ENCODE measurements around the gene MYB. TPM values are rescaled to one million over a fixed set of nuclear protein-coding genes. Genes with fewer than 3 reads are reported as not detected.

Gene MYB
- total and polyA plus RNA-seq, 2 of the 4 experiments (the other 2 are of a cell fraction): 0.44 to 0.90 TPM

DNA sequence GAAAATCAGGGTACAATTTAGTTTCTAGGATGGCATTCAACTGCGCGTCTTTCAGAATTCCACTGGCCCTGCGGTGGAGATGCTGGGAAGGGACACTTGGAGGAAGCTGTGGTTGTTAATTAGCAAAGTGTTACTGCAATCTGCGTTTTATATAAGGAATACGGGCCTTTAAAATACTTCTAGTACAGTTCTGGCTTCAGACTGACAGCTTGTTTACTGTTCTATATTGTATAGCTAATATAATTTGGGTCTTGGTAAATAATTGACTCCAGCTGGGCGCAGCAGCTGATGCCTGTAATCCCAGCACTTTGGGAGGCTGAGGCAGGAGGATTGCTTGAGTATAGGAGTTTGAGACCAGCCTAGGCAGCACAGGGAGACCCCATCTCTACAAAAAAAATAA, 63.7 kb downstream of the MYB start:
- in situ Hi-C loops (cut with MboI; ENCODE audit: low sequenced_read_pairs): no loop called here
- POLR2A ChIA-PET (ENCODE audit: unreplicated experiment): no interaction called here
- Histone ChIP-seq H4K20me1 (ENCODE audit: insufficient read depth, low read length) (no peaks in the 10 kb centered on the region), H4K8ac (ENCODE audit: low read depth in 2 of 2, low read length in 2 of 2) (no peak overlapping the region), H2AFZ (replicated peaks; ENCODE audit: low read length, poor library complexity) (no peak overlapping the region), H2AK9ac (replicated peaks; ENCODE audit: low read depth, low read length, poor library complexity) (no peak overlapping the region), H3K79me1 (ENCODE audit: low read depth in 1 of 2, low read length in 2 of 2) (no peaks in the 10 kb centered on the region), H3K4ac (ENCODE audit: low read depth, low read length) (no peak overlapping the region), H2BK20ac (ENCODE audit: low read depth, low read length) (no peak overlapping the region), H3K4me2 (ENCODE audit: low read depth, low read length) (no peak overlapping the region), H2BK5ac (ENCODE audit: low read depth, low read length, poor library complexity, severe bottlenecking) (no peak overlapping the region), H3K9me1 (ENCODE audit: insufficient read depth, low read length) (no peaks in the 10 kb centered on the region), H3K14ac (replicated peaks; ENCODE audit: low read depth, low read length) (no peak overlapping the region), H2AK5ac (ENCODE audit: low read depth, low read length) (no peak overlapping the region), H3K23ac (ENCODE audit: low read depth, low read length) (no peak overlapping the region), H3K18ac (ENCODE audit: low read depth, low read length) (no peak overlapping the region), H3K4me1 (ENCODE audit: control insufficient read depth, insufficient read depth, low read length) (no peaks in the 10 kb centered on the region), H3K9me3 (ENCODE audit: control insufficient read depth, insufficient read depth, low read length) (no peaks in the 10 kb centered on the region), H3K27ac (ENCODE audit: insufficient read depth, low read length) (no peak overlapping the region), H4K91ac (ENCODE audit: insufficient read depth, low read depth, low read length) (no peak overlapping the region), H3K56ac (ENCODE audit: extremely low read depth, insufficient read depth, low read length) (no peak overlapping the region), H2BK120ac (ENCODE audit: low read depth, low read length) (no peak overlapping the region), H4K5ac (ENCODE audit: low read depth, low read length) (no peak overlapping the region), H3K4me3 (ENCODE audit: insufficient read depth, low read depth, low read length) (no peak overlapping the region), H2BK15ac (ENCODE audit: low read depth, low read length) (no peak overlapping the region), H3K36me3 (ENCODE audit: control insufficient read depth, insufficient read depth, low read length) (no peaks in the 10 kb centered on the region), H3K27me3 (ENCODE audit: control insufficient read depth, insufficient read depth, low read length) (no peaks in the 10 kb centered on the region; the same call in none of the 2 replicates), H3K9ac (ENCODE audit: low read depth, low read length) (no peak overlapping the region)
- dilution Hi-C loops (cut with HindIII; ENCODE audit: low sequenced_read_pairs, unreplicated experiment): no loop called here
- TF ChIP-seq CEBPB (IDR thresholded peaks at IDR 0.05; ENCODE audit: low read depth, low read length) (no peak), RCOR1 (IDR thresholded peaks at IDR 0.05; ENCODE audit: insufficient replicate concordance, low read length) (no peak), RFX5 (IDR thresholded peaks at IDR 0.05; ENCODE audit: low read depth, low read length) (no peak), MAFK (IDR thresholded peaks at IDR 0.05; ENCODE audit: low read depth, low read length) (no peak), NFE2L2 (IDR thresholded peaks at IDR 0.05; ENCODE audit: low read depth, low read length) (no peak), CHD1 (IDR thresholded peaks at IDR 0.05; ENCODE audit: low read depth, low read length) (no peak), POLR2A (IDR thresholded peaks at IDR 0.05; ENCODE audit: low read depth, low read length) (no peak), MXI1 (IDR thresholded peaks at IDR 0.05; ENCODE audit: borderline replicate concordance, low read depth, low read length) (no peak), MAZ (IDR thresholded peaks at IDR 0.05; ENCODE audit: borderline replicate concordance, low read depth, low read length) (no peak), RAD21 (IDR thresholded peaks at IDR 0.05; ENCODE audit: low read length) (no peak), SMC3 (IDR thresholded peaks at IDR 0.05; ENCODE audit: low read depth, low read length) (no peak), FOS (IDR thresholded peaks at IDR 0.05; ENCODE audit: low read depth, low read length) (no peak), BHLHE40 (IDR thresholded peaks at IDR 0.05; ENCODE audit: low read depth, low read length) (no peak)
- TF ChIP-seq, protein P1, sequence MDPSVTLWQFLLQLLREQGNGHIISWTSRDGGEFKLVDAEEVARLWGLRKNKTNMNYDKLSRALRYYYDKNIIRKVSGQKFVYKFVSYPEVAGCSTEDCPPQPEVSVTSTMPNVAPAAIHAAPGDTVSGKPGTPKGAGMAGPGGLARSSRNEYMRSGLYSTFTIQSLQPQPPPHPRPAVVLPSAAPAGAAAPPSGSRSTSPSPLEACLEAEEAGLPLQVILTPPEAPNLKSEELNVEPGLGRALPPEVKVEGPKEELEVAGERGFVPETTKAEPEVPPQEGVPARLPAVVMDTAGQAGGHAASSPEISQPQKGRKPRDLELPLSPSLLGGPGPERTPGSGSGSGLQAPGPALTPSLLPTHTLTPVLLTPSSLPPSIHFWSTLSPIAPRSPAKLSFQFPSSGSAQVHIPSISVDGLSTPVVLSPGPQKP (IDR thresholded peaks at IDR 0.05; ENCODE audit: borderline replicate concordance, low read depth, low read length): no peak
- TF ChIP-seq, protein P2, sequence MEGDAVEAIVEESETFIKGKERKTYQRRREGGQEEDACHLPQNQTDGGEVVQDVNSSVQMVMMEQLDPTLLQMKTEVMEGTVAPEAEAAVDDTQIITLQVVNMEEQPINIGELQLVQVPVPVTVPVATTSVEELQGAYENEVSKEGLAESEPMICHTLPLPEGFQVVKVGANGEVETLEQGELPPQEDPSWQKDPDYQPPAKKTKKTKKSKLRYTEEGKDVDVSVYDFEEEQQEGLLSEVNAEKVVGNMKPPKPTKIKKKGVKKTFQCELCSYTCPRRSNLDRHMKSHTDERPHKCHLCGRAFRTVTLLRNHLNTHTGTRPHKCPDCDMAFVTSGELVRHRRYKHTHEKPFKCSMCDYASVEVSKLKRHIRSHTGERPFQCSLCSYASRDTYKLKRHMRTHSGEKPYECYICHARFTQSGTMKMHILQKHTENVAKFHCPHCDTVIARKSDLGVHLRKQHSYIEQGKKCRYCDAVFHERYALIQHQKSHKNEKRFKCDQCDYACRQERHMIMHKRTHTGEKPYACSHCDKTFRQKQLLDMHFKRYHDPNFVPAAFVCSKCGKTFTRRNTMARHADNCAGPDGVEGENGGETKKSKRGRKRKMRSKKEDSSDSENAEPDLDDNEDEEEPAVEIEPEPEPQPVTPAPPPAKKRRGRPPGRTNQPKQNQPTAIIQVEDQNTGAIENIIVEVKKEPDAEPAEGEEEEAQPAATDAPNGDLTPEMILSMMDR (conservative IDR thresholded peaks at IDR 0.05; ENCODE audit: low read depth, low read length): no peak
- TF ChIP-seq, protein P3, sequence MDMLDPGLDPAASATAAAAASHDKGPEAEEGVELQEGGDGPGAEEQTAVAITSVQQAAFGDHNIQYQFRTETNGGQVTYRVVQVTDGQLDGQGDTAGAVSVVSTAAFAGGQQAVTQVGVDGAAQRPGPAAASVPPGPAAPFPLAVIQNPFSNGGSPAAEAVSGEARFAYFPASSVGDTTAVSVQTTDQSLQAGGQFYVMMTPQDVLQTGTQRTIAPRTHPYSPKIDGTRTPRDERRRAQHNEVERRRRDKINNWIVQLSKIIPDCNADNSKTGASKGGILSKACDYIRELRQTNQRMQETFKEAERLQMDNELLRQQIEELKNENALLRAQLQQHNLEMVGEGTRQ (IDR thresholded peaks at IDR 0.05; ENCODE audit: low read depth, low read length): no peak
- CTCF ChIA-PET: no interaction called here
- no CpG with 5 or more reads among the region's 6 CpGs for WGBS, 2 experiments (ENCODE audit: extremely low coverage in 2 of 2, insufficient read length in 1 of 2)
- intact Hi-C loops (cut with micrococcal nuclease): no loop called here
- ATAC-seq (ENCODE audit: low read depth) (no peak), DNase-seq (no peak)
- no TSS peak for BruUV-seq (replicated peaks)

Measured in IMR-90 (cell line).